Activated T-cell treated with anti-CD3 and anti-CD28 coated beads, Interleukin-2, amount 50 U/mL, for 48 hours (primary cell): ENCODE measurements around the gene B3GALNT2.
A peak's percentile ranks its signal among the peaks of the same experiment; 100 is the strongest.

ENCODE experiments used
- DNase-seq, 2 experiments: peaks; one replicate each; pipeline ENCODE4 v3.0.0-alpha.2; 2020

The B3GALNT2 gene

DNA sequence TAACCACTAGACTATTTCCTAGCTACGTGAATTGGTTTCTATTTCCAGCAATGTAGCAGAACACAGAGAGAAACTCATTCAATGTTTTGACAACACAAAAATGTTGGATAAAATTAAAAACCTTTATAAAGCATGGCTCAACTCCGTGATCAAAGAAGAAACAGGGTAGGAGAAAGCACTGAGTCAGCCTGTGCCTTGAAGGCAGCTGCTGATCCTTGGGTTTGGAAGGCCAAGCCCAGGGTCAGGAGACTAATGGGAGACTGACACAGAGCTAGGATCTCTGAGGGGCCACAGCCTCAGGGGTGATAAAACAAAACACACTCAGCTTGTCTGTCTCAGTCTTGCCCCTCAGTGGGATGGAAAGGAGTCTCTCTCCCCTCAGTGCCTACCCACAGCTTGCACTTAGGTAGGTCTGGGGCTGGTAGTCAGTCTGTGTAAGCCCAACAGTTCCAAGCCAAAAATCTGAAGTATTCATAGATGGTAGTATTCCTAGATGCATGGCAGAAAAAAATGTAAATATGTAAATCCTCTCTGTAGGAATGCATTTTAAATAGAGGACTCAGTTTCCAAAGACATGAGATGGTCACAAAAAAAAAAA, 53.3 kb downstream of the B3GALNT2 start:
- DNase-seq: no peak

GRCh38 chr1:235450433-235450832, 53.8 kb downstream of the B3GALNT2 start:
- DNase-seq: no peak

DNA sequence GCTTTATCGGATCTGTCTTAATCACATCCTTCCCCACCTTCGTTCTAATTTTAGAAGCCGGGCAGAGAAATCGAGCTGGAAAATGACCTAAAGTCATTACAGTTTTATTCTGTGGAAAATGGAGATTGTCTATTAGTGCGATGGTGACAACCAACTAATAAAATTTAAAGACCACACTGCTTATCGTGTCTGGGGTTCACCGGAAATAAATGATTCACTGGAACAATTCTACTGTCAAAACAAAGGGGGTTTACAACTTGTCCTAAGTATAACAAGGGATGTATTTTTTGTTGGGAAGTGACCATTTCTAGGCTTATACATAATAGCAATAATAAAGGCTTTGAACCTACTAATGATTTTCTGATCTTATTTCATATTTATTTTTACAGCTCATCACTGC, 55.6 kb downstream of the B3GALNT2 start:
- DNase-seq: no peak

GRCh38 chr1:235442788-235443429, 61.3 kb downstream of the B3GALNT2 start:
- DNase-seq: no peak

- DNase-seq: no peak
These were observed 63.0 kb downstream of the B3GALNT2 start for GRCh38 chr1:235441159-235441685.

DNA sequence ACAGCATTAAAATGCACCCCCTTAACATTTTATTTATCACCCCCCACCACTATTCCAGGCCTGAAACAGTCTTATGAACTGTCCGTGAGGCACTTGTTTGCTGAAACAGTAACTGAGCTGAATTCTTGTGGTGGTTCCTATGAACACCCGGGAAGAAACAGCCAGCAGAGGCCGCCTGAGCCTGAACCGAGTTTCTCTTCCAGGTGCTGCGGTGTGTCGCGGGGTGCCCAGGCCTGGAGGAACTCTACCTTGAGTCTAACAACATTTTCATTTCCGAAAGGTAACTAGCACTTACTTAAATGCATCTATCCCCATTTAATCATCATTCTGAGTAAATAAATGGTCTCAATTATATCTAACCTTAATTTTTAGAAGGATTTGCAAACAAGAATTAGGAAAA, 70.3 kb downstream of the B3GALNT2 start:
- DNase-seq: no peak

DNA sequence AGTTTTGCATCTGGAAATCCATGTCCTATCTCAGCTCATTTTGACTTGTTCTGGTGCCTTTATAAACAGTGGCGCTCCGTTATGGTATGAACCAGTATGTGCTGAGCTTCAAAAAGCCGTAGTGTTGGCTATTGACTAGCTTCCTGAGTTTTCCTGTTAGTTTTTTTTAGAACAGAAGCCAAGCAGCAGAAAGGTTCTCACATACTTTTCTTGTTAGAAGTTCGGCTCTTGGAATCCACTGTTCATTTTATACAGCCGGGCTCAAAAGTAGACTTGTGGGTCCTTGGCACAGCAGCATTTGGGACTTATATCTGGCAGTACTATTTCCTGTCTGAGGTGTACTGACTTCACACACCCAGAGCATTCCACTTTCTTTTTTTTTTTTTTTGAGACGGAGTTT, 73.3 kb downstream of the B3GALNT2 start:
- no peak for DNase-seq

DNA sequence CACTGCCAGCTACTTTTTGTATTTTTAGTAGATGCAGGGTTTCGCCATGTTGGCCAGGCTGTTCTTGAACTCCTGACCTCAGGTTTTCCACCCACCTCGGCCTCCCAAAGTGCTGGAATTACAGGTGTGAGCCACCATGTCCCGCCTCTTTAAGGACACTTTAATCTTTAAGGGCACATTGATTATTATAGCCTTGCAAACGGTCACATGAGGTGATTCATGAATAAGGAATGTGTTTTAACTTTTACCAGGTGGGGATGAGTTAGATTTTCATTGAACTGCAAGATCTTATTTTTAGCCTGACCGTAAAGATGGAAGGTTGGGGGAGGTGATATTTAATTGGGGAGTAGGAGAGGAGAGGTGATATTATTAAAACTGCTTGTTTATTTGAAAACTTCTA, 75.1 kb downstream of the B3GALNT2 start:
- DNase-seq: no peak

GRCh38 chr1:235427447-235427846, 76.8 kb downstream of the B3GALNT2 start:
- DNase-seq: no peak

- no peak for DNase-seq
These were observed 77.6 kb downstream of the B3GALNT2 start for GRCh38 chr1:235426680-235427079.

- DNase-seq: no peak
These were observed 78.1 kb downstream of the B3GALNT2 start for GRCh38 chr1:235426143-235426542.

DNA sequence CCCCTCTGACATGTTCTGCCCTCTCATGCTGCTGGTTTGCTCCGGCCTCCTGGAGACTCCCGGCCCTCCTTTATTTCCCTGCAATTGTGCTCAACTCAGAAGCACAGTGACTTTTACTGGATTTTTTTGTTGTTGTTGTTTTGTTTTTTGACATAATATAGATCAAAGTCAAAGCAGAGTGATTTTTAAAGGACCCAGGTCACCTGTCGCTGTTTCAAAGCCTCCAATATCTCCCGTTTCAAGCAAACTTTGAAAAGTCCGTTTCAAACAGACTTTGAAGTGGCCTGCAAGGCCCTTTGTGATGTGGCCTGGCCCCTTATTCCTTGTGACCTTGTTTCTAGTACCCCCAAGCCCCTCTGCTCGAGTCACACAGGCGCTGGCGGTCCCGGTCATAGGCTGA, 78.9 kb downstream of the B3GALNT2 start:
- no peak for DNase-seq

DNA sequence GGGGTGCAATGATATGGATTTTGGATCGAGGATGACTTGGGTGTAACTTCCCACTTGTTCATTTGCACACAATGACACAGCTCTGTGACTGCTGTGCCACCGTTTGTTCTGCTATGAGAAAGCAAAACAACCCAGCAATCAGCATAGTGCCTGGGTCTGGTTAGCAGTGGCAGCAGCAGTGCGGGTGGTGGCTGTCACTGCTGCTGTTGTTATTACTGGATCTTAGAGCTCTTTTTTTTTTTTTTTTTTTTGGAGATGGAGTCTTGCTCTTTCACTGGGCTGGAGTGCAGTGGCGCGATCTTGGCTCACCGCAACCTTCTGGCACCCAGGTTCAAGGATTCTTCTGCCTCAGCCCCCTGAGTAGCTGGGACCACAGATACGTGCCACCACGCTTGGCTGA, 80.2 kb downstream of the B3GALNT2 start:
- no peak for DNase-seq

GRCh38 chr1:235423214-235423652, 81.0 kb downstream of the B3GALNT2 start:
- peak; percentile 25 to 36 for DNase-seq

- no peak for DNase-seq
These were observed 82.5 kb downstream of the B3GALNT2 start for GRCh38 chr1:235421751-235422150.

- peak; percentile 74 to 79 for DNase-seq
These were observed 87.1 kb downstream of the B3GALNT2 start for GRCh38 chr1:235417086-235417697.

- DNase-seq: no peak
These were observed 87.6 kb downstream of the B3GALNT2 start for GRCh38 chr1:235416662-235417049.

DNA sequence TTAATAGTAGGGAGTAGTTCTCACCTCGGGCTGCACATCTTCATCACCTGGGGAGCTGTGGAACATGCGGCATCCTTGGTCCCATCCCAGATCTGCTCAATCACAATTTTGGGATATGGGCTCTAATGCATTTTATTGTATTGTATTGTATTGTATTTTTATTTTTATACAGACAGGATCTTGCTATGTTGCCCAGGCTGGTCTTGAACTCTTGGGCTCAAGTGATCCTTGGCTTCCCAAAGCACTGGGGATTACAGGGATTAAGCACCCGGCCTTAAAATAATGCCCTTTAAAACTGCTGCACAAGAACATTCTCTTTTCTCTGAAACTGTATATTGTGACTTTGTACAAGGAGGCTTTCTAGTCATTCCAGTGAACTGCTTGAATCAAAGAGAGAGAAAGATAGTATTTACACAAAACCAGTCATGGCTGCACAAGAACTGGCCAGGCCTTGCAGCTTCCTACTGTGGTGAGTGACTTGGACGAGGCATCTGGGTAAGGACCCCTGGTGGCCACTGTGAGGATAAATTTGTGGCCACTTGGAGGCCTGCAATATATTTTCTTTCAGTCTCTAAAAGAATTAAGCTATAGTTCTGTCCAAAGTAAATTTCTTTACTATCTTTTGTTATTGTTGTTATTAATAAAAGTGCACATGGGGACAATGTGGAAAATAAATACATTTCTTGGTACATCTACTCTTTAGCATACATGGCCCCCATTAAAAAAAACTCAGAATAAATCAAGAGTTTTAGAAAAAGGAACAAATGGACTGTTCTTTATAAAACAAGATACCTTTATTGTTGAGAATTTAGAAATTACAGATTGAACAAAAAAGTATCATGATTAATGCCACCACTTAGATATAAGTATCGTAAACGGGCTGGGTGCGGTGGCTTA, 89.0 kb downstream of the B3GALNT2 start:
- peak; percentile 55 to 69 for DNase-seq

GRCh38 chr1:235411489-235412486, 92.5 kb downstream of the B3GALNT2 start:
- no peak for DNase-seq

DNA sequence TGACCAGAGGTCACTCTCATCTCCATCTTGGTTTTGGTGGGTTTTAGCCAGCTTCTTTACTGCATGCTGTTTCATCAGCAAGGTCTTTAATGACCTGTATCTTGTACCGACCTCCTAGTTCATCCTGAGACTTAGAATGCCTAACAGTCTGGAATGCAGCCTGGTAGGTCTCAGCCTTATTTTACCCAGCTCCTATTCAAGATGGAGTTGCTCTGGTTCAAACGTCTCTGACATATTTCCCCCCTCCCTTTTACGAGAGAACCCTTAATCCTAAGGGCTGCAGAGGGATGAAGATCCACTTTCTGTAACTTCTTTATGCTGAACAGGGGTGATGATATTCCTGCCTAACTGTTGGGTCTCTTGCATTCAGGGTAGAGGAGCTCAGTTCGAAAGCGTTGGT, 93.8 kb downstream of the B3GALNT2 start:
- no peak for DNase-seq

GRCh38 chr1:235409042-235409820, 95.0 kb downstream of the B3GALNT2 start:
- DNase-seq: no peak
